Spleen (tissue), 7 donors: ENCODE measurements around the gene TPCN2.

ENCODE experiments used
- POLR2AphosphoS5 ChIP-seq, 3 donors: sonication (generic); formaldehyde crosslinking; IDR thresholded peaks; one replicate each; pipeline ENCODE4 v1.5.1; 2017; ENCODE audit warnings: antibody characterized with exemption in 3 of 3
- TF ChIP-seq, protein P1 (sequence below), 11 experiments: fragments of 200-600 bp in 7 of 11; fragments of 450-650 bp in 4 of 11; sonication (generic) in 4 of 11; IDR thresholded peaks in 8 of 11; conservative IDR thresholded peaks in 3 of 11; 1 replicate in 7 of 11; 2 replicates in 4 of 11; pipeline versions ENCODE4 v1.4.0 to v1.8.0; 2016 to 2021; ENCODE audit warnings: antibody characterized with exemption in 11 of 11, inconsistent platforms in 4 of 11, mild to moderate bottlenecking in 1 of 11
- donor health status: DM: no; HTN: no; CAD: no; lungs with moderate emphysema.
- donor health status: DM: no; HTN: no; CAD: no.
- donor health status: DM: no; HTN: no; CAD: no.

DNA sequence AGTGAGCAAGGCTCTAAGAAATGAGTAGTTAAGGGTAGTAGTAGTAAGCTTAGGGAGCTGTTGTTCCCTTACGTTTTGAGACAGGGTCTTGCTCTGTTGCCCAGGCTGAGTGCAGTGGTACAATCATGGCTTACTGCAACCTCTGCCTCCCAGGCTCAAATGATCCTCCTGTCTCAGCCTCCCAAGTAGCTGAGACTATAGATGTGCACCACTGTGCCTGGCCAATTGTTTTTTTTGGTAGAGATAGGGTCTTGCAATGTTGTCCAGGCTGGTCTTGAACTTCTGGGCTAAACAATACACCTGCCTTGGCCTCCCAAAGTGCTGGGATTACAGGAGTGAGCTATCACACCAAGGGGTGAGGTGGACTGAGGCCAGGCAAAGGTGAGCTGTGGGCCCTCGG, 117.0 kb downstream of the TPCN2 start:
- TF ChIP-seq, protein P1, sequence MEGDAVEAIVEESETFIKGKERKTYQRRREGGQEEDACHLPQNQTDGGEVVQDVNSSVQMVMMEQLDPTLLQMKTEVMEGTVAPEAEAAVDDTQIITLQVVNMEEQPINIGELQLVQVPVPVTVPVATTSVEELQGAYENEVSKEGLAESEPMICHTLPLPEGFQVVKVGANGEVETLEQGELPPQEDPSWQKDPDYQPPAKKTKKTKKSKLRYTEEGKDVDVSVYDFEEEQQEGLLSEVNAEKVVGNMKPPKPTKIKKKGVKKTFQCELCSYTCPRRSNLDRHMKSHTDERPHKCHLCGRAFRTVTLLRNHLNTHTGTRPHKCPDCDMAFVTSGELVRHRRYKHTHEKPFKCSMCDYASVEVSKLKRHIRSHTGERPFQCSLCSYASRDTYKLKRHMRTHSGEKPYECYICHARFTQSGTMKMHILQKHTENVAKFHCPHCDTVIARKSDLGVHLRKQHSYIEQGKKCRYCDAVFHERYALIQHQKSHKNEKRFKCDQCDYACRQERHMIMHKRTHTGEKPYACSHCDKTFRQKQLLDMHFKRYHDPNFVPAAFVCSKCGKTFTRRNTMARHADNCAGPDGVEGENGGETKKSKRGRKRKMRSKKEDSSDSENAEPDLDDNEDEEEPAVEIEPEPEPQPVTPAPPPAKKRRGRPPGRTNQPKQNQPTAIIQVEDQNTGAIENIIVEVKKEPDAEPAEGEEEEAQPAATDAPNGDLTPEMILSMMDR (IDR thresholded peaks at IDR 0.05 in 8 of 11, conservative IDR thresholded peaks at IDR 0.05 in 3 of 11) = no peak
- no peak for TF ChIP-seq POLR2AphosphoS5 (IDR thresholded peaks at IDR 0.05)
